Measurements from ENCODE around the gene PCBP3. TPM values are rescaled to one million over a fixed set of nuclear protein-coding genes. Genes with fewer than 3 reads are reported as not detected.

Gene PCBP3
- total RNA-seq, 1 donor from 2014 or later: 4.6 TPM

DNA sequence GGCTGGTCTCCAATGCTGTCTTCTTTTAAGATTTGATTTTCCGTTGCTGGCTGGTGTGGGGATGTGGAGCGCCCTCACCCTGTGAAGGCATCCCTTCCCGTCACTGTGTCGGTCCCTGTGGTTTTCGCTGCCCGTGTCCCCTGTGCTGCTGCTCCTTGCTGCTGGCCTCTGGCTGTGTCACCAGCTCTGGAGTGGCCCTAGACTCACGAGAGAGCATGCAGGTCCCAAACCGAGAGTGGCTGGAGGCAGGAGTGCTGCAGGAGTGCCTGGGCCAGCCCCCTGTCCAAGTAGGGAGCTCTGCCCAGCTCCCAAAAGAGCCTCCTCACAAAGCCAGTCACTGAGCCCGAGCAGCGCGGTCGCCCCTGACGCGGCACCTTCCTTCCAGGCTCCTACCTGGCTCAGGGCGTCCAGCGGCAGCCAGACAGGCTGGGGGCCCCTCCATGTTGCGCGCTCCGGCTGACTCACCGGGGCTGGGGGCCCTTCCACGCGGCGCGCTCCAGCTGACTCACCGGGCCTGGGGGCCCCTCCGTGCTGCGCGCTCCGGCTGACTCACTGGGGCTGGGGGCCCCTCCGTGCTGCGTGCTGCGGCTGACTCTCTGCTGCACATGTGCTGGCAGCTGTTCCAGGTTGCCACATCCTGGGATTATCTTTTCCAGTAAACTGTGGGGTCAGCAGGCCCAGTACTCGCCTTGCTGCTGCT, 231.3 kb downstream of the PCBP3 start:
- Histone ChIP-seq H4K20me1 (ENCODE audit: low read depth) (no peaks in the 10 kb centered on the region), H3F3A (ENCODE audit: low read depth) (no peaks in the 10 kb centered on the region), H3K27ac (no peak overlapping the region), H2AFZ (replicated peaks) (no peak overlapping the region), H3K4me3 (no peak overlapping the region), H3K9me3 (ENCODE audit: low read depth) (no peaks in the 10 kb centered on the region), H3K79me2 (ENCODE audit: low read depth) (no peaks in the 10 kb centered on the region), H3K36me3 (no peaks in the 10 kb centered on the region), H3K4me1 (peaks cover 9% of the 10 kb centered on the region), H3K9ac (no peak overlapping the region), H3K27me3 (no peaks in the 10 kb centered on the region), H3K4me2 (no peak overlapping the region)
- Mint-ChIP-seq H3K9me3 (no peaks in the 10 kb centered on the region), H3K27me3 (ENCODE audit: insufficient read depth, low read depth) (no peaks in the 10 kb centered on the region), H3K36me3 (no peaks in the 10 kb centered on the region), H3K27ac (peak overlapping the region; percentile 90), H3K4me1 (peaks cover 42% of the 10 kb centered on the region), H3K4me3 (no peak overlapping the region)
- peak; percentile 26 for DNase-seq (ENCODE audit: low spot score)
- TF ChIP-seq EZH2phosphoT487 (IDR thresholded peaks at IDR 0.05) (no peak), CTCF (IDR thresholded peaks at IDR 0.05) (no peak), EZH2 (IDR thresholded peaks at IDR 0.05) (no peak)

DNA sequence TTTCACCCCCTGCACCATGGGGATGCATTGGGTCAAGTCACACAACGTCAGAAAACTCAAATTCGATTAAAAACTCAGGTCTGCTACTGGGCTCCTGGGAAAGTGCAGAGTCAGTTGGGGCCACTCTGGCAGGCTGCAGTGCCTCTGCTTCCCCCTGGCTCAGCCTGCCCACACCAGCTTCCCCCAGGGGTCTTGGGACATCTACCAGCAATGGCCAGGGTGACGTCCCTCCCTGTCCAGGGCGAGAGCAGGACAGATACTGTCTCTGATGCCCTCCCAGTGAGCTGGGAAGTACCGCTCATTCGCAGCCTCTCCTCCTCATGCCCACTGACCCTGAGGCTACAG, 231.9 kb downstream of the PCBP3 start:
- Histone ChIP-seq H3K79me2 (ENCODE audit: low read depth) (no peaks in the 10 kb centered on the region), H3K4me3 (no peak overlapping the region), H3F3A (ENCODE audit: low read depth) (no peaks in the 10 kb centered on the region), H3K4me2 (no peak overlapping the region), H2AFZ (replicated peaks) (no peak overlapping the region), H3K9ac (no peak overlapping the region), H3K27ac (no peak overlapping the region), H3K4me1 (peaks cover 13% of the 10 kb centered on the region), H4K20me1 (ENCODE audit: low read depth) (no peaks in the 10 kb centered on the region), H3K27me3 (no peaks in the 10 kb centered on the region), H3K9me3 (ENCODE audit: low read depth) (no peaks in the 10 kb centered on the region), H3K36me3 (no peaks in the 10 kb centered on the region)
- H3K4me1 Mint-ChIP-seq: peaks cover 45% of the 10 kb centered on the region
- no peak for DNase-seq (ENCODE audit: low spot score)
- no peaks in the 10 kb centered on the region for H3K9me3 Mint-ChIP-seq
- no peaks in the 10 kb centered on the region for H3K36me3 Mint-ChIP-seq
- no peak for TF ChIP-seq EZH2phosphoT487 (IDR thresholded peaks at IDR 0.05)
- TF ChIP-seq EZH2 (IDR thresholded peaks at IDR 0.05): no peak
- no peak for TF ChIP-seq CTCF (IDR thresholded peaks at IDR 0.05)
- H3K27ac Mint-ChIP-seq: no peak overlapping the region
- no peak overlapping the region for H3K4me3 Mint-ChIP-seq
- H3K27me3 Mint-ChIP-seq (ENCODE audit: insufficient read depth, low read depth): peaks cover 1% of the 10 kb centered on the region

DNA sequence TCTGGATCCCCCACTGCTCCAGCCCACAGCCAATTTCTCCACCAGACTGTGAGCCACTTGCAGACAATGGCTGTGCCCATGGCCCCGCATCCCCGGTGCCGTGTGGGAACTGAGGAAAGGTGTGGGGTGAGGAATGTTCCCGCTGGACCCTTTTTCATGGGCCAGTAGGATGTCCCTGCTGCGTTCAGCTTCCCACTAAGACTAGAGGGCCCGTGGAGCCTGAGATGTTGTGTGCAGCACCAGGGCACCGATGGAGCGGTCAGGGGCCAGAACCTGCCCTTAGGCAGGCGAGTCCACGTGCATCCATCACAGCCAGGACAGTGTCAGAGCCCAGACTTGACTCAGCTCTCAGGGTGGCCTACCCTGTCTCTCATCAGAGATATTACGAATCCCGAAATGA, 232.4 kb downstream of the PCBP3 start:
- Mint-ChIP-seq H3K27ac (no peak overlapping the region), H3K4me1 (peaks cover 47% of the 10 kb centered on the region), H3K36me3 (no peaks in the 10 kb centered on the region), H3K27me3 (ENCODE audit: insufficient read depth, low read depth) (peaks cover 4% of the 10 kb centered on the region), H3K9me3 (no peaks in the 10 kb centered on the region), H3K4me3 (peak overlapping the region; percentile 33)
- H3K9ac ChIP-seq: no peak overlapping the region
- no peak for DNase-seq (ENCODE audit: low spot score)
- no peak overlapping the region for H3K4me2 ChIP-seq
- no peaks in the 10 kb centered on the region for H3K79me2 ChIP-seq (ENCODE audit: low read depth)
- H4K20me1 ChIP-seq (ENCODE audit: low read depth): no peaks in the 10 kb centered on the region
- H2AFZ ChIP-seq (replicated peaks): no peak overlapping the region
- TF ChIP-seq CTCF (IDR thresholded peaks at IDR 0.05) (no peak), EZH2 (IDR thresholded peaks at IDR 0.05) (no peak), EZH2phosphoT487 (IDR thresholded peaks at IDR 0.05) (no peak)
- no peak overlapping the region for H3K27ac ChIP-seq
- no peaks in the 10 kb centered on the region for H3K9me3 ChIP-seq (ENCODE audit: low read depth)
- no peaks in the 10 kb centered on the region for H3K27me3 ChIP-seq
- peaks cover 13% of the 10 kb centered on the region for H3K4me1 ChIP-seq
- H3K36me3 ChIP-seq: no peaks in the 10 kb centered on the region
- H3F3A ChIP-seq (ENCODE audit: low read depth): no peaks in the 10 kb centered on the region
- H3K4me3 ChIP-seq: no peak overlapping the region
